H1 (cell line): ENCODE results near the gene STYXL1. TPM values are rescaled to one million over a fixed set of nuclear protein-coding genes. Genes with fewer than 3 reads are reported as not detected.

Experiments used
- CEBPB ChIP-seq: IDR thresholded peaks from 2 replicates; pipeline ENCODE4 v1.6.1; 2012; ENCODE audit warnings: low read depth, low read length
- CHD7 ChIP-seq: fragments of 300-600 bp; sonication (generic); IDR thresholded peaks from 2 replicates; pipeline ENCODE4 v1.7.1; 2012; ENCODE audit warnings: low read length, moderate library complexity, mild to moderate bottlenecking, inconsistent platforms; ENCODE audit not compliant: insufficient replicate concordance
- E2F6 ChIP-seq: IDR thresholded peaks from 2 replicates; pipeline ENCODE4 v1.6.1; 2012; ENCODE audit warnings: inconsistent platforms
- RXRA ChIP-seq: IDR thresholded peaks from 2 replicates; pipeline ENCODE4 v1.6.1; 2011; ENCODE audit warnings: low read depth, mild to moderate bottlenecking, low read length, moderate library complexity; ENCODE audit not compliant: insufficient read depth
- SP1 ChIP-seq: IDR thresholded peaks from 2 replicates; pipeline ENCODE4 v1.6.1; 2011; ENCODE audit warnings: low read depth, low read length
- ZNF274 ChIP-seq: IDR thresholded peaks from 2 replicates; pipeline ENCODE4 v1.7.0; 2012; ENCODE audit warnings: low read length, borderline replicate concordance; ENCODE audit errors: extremely low read depth
- polyA plus RNA-seq, 7 experiments: library from polyadenylated mRNA; depleted of rRNA in 3 of 7; stranded (reverse) in 5 of 7; unstranded in 2 of 7; fragments of >200 nt in 5 of 7; fragments of 200-250 nt in 2 of 7; gene quantifications; 1 replicate in 5 of 7; 2 replicates in 1 of 7; 4 replicates in 1 of 7; pipeline versions ENCODE4 v1.2.1 to v1.2.3, GENCODE V29; 2011 to 2013; ENCODE audit warnings: missing spikeins in 2 of 7, mixed read lengths in 2 of 7
- total RNA-seq: library from RNA; stranded (reverse); fragmentation: NEBNext Ultra II Directional; extraction: Animal tissue kit (Norgen Biotek cat#: 25700); gene quantifications from 2 replicates; pipeline ENCODE4 v1.2.1, GENCODE V29; 2021

Gene STYXL1
- total and polyA plus RNA-seq, 2 of the 8 experiments (the other 6 are each of a cell fraction or from before 2014, with no cell fraction given) = 32.3 to 53.9 TPM

GRCh38 chr7:75998038-75998437 lies 49.8 kb downstream of the STYXL1 start (continued):
- no peak for TF ChIP-seq CHD7
- TF ChIP-seq CEBPB = no peak
- no peak for TF ChIP-seq RXRA
- TF ChIP-seq ZNF274 = no peak
- TF ChIP-seq E2F6 = no peak
- no peak for TF ChIP-seq SP1
